Smooth muscle cell (in vitro differentiated cells): ENCODE measurements around the gene MAP1A. TPM values are rescaled to one million over a fixed set of nuclear protein-coding genes. Genes with fewer than 3 reads are reported as not detected.

ENCODE experiments used
- DNase-seq: peaks from one replicate; lab custom pipeline; 2025; ENCODE audit not compliant: unreplicated experiment; lab: John Stamatoyannopoulos, UW
- H2AFZ ChIP-seq: fragments of 200-600 bp; sonication (generic); 2 replicates; pipeline ENCODE4 v1.6.0; 2016; ENCODE audit warnings: antibody characterized with exemption, low read depth, mild to moderate bottlenecking
- H3F3A ChIP-seq: fragments of 200-600 bp; sonication (generic); 2 replicates; pipeline ENCODE4 v1.6.0; 2017; ENCODE audit warnings: antibody characterized with exemption, low read depth
- H3K27ac ChIP-seq: fragments of 200-600 bp; sonication (generic); 2 replicates; pipeline ENCODE4 v1.5.1; 2016; ENCODE audit warnings: low read depth, mild to moderate bottlenecking
- H3K27me3 ChIP-seq: fragments of 200-600 bp; sonication (generic); 2 replicates; pipeline ENCODE4 v1.6.1; 2016; ENCODE audit warnings: low read depth, mild to moderate bottlenecking
- H3K36me3 ChIP-seq: fragments of 200-600 bp; sonication (generic); 2 replicates; pipeline ENCODE4 v1.5.1; 2016; ENCODE audit warnings: low read depth
- H3K4me1 ChIP-seq: fragments of 200-600 bp; sonication (generic); 2 replicates; pipeline ENCODE4 v1.5.1; 2016; ENCODE audit warnings: low read depth
- H3K4me2 ChIP-seq: fragments of 200-600 bp; sonication (generic); 2 replicates; pipeline ENCODE4 v1.6.0; 2016; ENCODE audit warnings: mild to moderate bottlenecking
- H3K4me3 ChIP-seq: fragments of 200-600 bp; sonication (generic); 2 replicates; pipeline ENCODE4 v1.5.1; 2016; ENCODE audit warnings: mild to moderate bottlenecking
- H3K79me2 ChIP-seq: fragments of 200-600 bp; sonication (generic); 2 replicates; pipeline ENCODE4 v1.6.0; 2016; ENCODE audit warnings: low read depth, mild to moderate bottlenecking
- H3K9ac ChIP-seq: fragments of 200-600 bp; sonication (generic); 2 replicates; pipeline ENCODE4 v1.6.0; 2016; ENCODE audit warnings: low read depth
- H3K9me3 ChIP-seq: fragments of 200-600 bp; sonication (generic); replicated peaks from 2 replicates; pipeline ENCODE4 v1.5.1; 2016; ENCODE audit warnings: low read depth
- H4K20me1 ChIP-seq: fragments of 200-600 bp; sonication (generic); 2 replicates; pipeline ENCODE4 v1.6.0; 2016; ENCODE audit warnings: low read depth
- WGBS: methylation state at CpG from one replicate; pipeline ENCODE4 v1.1.7; 2016; ENCODE audit warnings: low lambda C conversion rate; 5-methylcytosine and 5-hydroxymethylcytosine counted together
- polyA plus RNA-seq: library from polyadenylated mRNA; unstranded; fragments of >200 nt; fragmentation: Nextera tagmentation; extraction: Ambion mirVana; gene quantifications from 2 replicates; pipeline ENCODE4 v1.2.1, GENCODE V29; 2016
- total RNA-seq: library from RNA; depleted of rRNA; stranded (reverse); fragments of >200 nt; gene quantifications from 2 replicates; pipeline ENCODE4 v1.2.3, GENCODE V29; 2014
- TF ChIP-seq, protein P1 (sequence below): fragments of 200-600 bp; sonication (generic); IDR thresholded peaks from 2 replicates; pipeline ENCODE4 v1.5.1; 2017; ENCODE audit warnings: borderline replicate concordance, mild to moderate bottlenecking, antibody characterized with exemption; ENCODE audit not compliant: insufficient read depth, poor library complexity, severe bottlenecking

Gene MAP1A
- total and polyA plus RNA-seq, 2 experiments from 2014 or later = 14.6 to 27.1 TPM

DNA sequence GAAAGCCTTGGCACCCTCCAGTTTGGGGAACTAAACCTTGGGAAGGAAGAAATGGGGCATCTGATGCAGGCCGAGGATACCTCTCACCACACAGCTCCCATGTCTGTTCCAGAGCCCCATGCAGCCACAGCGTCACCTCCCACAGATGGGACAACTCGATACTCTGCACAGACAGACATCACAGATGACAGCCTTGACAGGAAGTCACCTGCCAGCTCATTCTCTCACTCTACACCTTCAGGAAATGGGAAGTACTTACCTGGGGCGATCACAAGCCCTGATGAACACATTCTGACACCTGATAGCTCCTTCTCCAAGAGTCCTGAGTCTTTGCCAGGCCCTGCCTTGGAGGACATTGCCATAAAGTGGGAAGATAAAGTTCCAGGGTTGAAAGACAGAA, 7.7 kb downstream of the MAP1A start:
- peaks cover 2% of the 10 kb centered on the region for H3K4me1 ChIP-seq
- TF ChIP-seq, protein P1, sequence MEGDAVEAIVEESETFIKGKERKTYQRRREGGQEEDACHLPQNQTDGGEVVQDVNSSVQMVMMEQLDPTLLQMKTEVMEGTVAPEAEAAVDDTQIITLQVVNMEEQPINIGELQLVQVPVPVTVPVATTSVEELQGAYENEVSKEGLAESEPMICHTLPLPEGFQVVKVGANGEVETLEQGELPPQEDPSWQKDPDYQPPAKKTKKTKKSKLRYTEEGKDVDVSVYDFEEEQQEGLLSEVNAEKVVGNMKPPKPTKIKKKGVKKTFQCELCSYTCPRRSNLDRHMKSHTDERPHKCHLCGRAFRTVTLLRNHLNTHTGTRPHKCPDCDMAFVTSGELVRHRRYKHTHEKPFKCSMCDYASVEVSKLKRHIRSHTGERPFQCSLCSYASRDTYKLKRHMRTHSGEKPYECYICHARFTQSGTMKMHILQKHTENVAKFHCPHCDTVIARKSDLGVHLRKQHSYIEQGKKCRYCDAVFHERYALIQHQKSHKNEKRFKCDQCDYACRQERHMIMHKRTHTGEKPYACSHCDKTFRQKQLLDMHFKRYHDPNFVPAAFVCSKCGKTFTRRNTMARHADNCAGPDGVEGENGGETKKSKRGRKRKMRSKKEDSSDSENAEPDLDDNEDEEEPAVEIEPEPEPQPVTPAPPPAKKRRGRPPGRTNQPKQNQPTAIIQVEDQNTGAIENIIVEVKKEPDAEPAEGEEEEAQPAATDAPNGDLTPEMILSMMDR = no peak
- no peak overlapping the region for H3K27ac ChIP-seq
- peaks cover 13% of the 10 kb centered on the region for H4K20me1 ChIP-seq
- 93% methylated on average over 4 of the region's 4 CpGs for WGBS
- H3K79me2 ChIP-seq = no peaks in the 10 kb centered on the region
- H3F3A ChIP-seq = no peaks in the 10 kb centered on the region
- no peaks in the 10 kb centered on the region for H3K27me3 ChIP-seq
- H3K36me3 ChIP-seq = peaks cover 5% of the 10 kb centered on the region
- H3K9ac ChIP-seq = no peak overlapping the region
- H3K9me3 ChIP-seq = no peaks in the 10 kb centered on the region
- DNase-seq = no peak
- no peak overlapping the region for H3K4me2 ChIP-seq
- H2AFZ ChIP-seq = no peak overlapping the region
- no peak overlapping the region for H3K4me3 ChIP-seq

DNA sequence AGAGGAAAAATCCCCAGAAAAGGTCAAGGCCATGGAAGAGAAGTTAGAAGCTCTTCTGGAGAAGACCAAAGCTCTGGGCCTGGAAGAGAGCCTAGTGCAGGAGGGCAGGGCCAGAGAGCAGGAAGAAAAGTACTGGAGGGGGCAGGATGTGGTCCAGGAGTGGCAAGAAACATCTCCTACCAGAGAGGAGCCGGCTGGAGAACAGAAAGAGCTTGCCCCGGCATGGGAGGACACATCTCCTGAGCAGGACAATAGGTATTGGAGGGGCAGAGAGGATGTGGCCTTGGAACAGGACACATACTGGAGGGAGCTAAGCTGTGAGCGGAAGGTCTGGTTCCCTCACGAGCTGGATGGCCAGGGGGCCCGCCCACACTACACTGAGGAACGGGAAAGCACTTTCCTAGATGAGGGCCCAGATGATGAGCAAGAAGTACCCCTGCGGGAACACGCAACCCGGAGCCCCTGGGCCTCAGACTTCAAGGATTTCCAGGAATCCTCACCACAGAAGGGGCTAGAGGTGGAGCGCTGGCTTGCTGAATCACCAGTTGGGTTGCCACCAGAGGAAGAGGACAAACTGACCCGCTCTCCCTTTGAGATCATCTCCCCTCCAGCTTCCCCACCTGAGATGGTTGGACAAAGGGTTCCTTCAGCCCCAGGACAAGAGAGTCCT, 9.0 kb downstream of the MAP1A start:
- no peak overlapping the region for H3K27ac ChIP-seq
- no peaks in the 10 kb centered on the region for H3K79me2 ChIP-seq
- no peak for DNase-seq
- peaks cover 7% of the 10 kb centered on the region for H4K20me1 ChIP-seq
- H3K27me3 ChIP-seq = no peaks in the 10 kb centered on the region
- H3F3A ChIP-seq = no peaks in the 10 kb centered on the region
- no peak overlapping the region for H3K4me2 ChIP-seq
- TF ChIP-seq, protein P1 = no peak
- WGBS = 86% methylated on average over 11 of the region's 11 CpGs
- H3K36me3 ChIP-seq = peaks cover 5% of the 10 kb centered on the region
- H2AFZ ChIP-seq = no peak overlapping the region
- no peaks in the 10 kb centered on the region for H3K9me3 ChIP-seq
- no peak overlapping the region for H3K9ac ChIP-seq
- no peak overlapping the region for H3K4me3 ChIP-seq
- peaks cover 6% of the 10 kb centered on the region for H3K4me1 ChIP-seq

DNA sequence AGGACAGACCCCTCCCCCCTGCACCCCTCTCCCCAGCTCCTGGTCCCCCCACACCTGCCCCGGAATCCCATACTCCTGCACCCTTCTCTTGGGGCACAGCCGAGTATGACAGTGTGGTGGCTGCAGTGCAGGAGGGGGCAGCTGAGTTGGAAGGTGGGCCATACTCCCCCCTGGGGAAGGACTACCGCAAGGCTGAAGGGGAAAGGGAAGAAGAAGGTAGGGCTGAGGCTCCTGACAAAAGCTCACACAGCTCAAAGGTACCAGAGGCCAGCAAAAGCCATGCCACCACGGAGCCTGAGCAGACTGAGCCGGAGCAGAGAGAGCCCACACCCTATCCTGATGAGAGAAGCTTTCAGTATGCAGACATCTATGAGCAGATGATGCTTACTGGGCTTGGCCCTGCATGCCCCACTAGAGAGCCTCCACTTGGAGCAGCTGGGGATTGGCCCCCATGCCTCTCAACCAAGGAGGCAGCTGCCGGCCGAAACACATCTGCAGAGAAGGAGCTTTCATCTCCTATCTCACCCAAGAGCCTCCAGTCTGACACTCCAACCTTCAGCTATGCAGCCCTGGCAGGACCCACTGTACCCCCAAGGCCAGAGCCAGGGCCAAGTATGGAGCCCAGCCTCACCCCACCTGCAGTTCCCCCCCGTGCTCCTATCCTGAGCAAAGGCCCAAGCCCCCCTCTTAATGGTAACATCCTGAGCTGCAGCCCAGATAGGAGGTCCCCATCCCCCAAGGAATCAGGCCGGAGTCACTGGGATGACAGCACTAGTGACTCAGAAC, 9.8 kb downstream of the MAP1A start:
- H2AFZ ChIP-seq = no peak overlapping the region
- peaks cover 7% of the 10 kb centered on the region for H4K20me1 ChIP-seq
- H3K4me3 ChIP-seq = no peak overlapping the region
- no peak for DNase-seq
- no peaks in the 10 kb centered on the region for H3K9me3 ChIP-seq
- H3K36me3 ChIP-seq = peaks cover 1% of the 10 kb centered on the region
- no peak overlapping the region for H3K4me2 ChIP-seq
- no peaks in the 10 kb centered on the region for H3K27me3 ChIP-seq
- WGBS = 91% methylated on average over 9 of the region's 9 CpGs
- no peaks in the 10 kb centered on the region for H3F3A ChIP-seq
- H3K4me1 ChIP-seq = peaks cover 8% of the 10 kb centered on the region
- no peaks in the 10 kb centered on the region for H3K79me2 ChIP-seq
- TF ChIP-seq, protein P1 = no peak
- no peak overlapping the region for H3K27ac ChIP-seq
- no peak overlapping the region for H3K9ac ChIP-seq
